ENCODE results near the gene ANKRD34A.

Gene ANKRD34A

DNA sequence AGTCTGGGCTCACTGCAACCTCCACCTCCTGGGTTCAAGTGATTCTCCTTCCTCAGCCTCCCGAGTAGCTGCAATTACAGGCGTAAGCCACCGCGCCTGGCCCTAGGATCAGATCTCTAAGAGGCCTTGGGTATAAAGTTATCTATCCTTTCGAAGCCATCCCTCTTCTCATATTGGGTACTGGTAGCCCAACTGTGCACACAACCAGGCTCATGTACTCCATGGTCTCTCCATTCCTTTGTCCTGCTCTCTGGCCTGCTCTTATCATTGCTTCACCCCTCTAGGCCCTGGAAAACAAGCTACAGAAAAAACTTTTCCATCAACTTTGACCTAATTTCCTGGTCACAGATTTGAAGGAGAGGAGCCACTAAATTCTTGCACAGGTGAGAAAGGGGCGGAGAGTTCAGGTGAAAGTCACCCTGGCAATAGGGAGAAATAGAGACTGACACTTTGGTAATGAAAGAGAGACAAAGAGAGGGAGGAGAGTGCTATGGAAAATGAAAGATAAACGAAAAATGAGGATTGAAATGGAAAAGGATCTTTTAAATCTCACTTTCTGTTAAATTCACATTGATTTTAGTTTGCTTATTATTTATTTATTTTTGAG lies 26.0 kb upstream of the ANKRD34A start:
- DNase-seq (ENCODE audit: low read depth), result no peak

DNA sequence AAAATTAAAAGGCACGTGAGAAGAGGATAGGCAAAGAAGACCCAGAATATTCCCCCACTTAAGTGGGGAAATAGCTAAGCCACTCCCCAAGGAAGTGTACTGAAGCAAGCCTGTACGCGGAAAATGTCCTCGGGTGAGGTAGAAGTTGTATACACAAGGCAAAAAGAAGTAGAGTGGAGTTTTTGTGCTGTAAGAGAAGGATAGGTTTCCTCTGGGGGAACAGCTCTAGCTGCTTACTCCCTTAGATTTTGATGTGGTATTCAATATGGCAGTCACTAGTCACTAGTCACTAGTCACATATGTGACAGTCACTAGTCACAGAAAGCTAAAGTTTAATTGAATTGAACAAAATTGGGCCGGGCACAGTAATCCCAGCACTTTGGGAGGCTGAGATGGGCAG lies 24.4 kb upstream of the ANKRD34A start:
- DNase-seq (ENCODE audit: low read depth), result no peak

DNA sequence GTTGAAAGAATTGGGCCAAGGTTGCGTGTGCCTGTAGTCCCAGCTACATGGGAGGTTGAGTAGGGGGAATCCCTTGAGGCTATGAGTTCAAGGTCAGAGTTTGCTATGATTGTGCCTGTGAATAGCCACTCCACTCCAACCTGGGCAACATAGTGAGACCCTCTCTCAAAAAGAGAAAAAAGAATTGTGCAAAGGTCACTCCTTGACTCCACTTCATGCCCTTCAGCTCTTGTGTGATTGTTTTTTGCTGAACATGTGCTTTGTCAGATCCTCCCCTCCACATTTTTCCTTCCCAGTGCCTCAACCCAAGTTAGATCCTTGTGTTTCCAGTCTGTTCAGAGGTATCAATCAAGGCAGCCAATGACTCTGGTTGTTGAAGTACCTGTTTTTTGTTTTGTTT lies 23.6 kb upstream of the ANKRD34A start:
- DNase-seq (ENCODE audit: low read depth), result no peak

DNA sequence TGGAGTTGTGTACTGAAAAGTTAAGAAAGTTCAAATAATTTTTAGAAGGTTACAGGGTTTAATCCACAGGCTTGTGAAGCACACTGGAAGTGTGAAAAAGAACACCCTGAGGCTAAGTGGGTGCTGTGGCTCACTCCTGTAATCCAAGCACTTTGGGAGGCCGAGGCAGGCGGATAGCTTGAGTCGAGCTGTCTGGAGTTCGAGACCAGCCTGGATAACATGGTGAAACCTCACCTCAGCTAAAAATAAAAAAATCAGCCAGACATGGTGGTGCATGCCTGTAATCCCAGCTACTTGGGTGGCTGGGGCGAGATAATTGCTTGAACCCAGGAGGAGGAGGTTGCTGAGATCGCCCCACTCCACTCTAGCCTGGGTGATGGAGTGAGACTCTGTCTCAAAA lies 22.2 kb upstream of the ANKRD34A start:
- DNase-seq (ENCODE audit: low read depth), result no peak

DNA sequence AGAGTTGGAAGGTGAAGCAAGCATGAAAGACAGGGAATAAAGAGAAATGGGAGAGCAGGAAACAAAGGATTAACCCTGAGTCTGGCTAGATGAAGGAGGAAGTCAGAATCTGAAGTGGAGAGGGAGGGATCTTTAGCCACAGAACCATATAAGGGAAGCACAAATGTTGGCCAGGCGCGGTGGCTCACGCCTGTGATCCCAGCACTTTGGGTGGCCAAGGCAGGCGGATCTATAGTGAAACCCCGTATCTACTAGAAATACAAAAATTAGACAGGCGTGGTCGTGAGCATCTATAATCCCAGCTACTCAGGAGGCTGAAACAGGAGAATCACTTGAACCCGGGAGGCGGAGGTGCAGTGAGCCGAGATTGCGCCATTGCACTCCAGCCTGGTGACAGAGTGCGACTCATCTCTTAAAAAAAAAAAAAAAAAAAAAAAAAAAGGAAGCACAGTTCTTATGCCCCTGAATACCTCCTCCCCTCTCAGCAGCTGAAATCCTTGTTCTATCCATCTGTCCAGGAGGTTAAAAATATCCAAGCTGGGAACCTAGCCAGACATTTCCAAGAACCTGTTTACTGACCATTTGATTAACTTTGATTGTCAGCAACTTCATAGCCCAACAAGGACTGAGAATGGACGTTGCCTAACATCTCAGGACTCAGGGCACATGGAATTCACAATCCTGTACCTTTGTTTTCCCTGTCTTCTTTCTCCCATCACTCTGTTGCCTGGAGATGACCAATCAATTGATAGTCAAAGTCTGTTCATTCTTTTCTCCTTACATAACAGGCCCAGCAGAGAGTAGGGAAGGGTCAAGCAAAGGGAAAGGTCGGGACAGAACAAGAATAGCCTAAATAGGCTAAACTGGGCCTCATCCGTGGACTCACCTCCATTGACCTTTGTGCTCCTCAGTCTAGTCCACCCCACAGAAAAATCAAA lies 21.4 kb upstream of the ANKRD34A start:
- DNase-seq (ENCODE audit: low read depth), result no peak

DNA sequence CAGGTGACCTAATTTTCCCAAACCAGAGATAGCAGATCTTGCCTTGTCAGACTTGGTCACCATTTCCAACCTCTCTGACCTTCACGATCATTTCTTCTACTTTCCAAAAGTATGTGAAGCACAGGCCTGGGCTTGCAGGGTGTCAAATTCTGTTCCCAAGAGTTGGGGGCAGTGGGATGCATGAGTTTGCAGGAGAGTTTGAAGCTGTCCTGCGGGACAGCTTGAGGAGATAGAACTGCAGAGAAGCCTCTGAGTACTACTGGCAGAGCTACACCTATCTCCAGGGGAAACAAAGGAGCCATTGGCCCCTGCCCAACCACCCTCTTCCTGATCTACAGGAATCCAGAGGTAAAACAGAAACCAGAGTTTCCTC lies 20.7 kb upstream of the ANKRD34A start:
- DNase-seq (ENCODE audit: low read depth), result no peak

DNA sequence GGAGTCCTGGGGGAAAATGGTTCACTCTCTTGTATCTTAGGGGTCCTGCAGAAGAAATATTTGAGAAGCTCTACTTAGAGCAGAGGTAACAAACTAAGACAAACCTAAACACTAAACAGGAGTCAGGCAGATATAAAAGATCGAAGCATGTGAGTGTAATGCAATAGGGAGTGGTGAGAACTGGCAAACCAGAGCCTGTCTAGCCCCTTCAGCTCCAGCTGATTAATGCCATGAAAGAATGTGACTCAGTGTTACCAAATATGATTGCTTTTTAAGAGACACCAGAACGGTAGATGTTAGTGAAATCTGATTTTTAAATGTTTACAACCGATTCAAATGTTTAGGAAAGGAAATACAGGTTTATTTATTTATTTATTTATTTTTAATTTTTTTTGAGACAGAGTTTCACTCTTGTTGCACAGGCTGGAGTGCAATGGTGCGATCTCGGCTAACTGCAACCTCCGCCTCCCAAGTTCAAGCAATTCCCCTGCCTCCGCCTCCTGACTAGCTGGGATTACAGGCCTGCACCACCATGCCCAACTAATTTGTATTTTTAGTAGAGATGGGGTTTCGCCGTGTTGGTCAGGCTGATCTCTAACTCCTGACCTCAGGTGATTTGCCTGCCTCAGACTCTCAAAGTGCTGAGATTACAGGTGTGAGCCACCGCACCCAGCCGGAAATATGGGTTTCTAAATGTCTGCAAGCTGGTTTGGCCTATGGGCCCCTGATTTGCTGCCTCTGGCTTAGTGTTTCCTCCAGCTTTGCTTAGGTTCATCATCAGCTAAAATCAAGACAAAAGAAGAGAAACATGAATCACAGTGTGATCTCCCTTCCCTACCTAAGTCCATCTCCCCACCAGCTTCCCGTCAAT lies 19.8 kb upstream of the ANKRD34A start:
- no peak for DNase-seq (ENCODE audit: low read depth)

DNA sequence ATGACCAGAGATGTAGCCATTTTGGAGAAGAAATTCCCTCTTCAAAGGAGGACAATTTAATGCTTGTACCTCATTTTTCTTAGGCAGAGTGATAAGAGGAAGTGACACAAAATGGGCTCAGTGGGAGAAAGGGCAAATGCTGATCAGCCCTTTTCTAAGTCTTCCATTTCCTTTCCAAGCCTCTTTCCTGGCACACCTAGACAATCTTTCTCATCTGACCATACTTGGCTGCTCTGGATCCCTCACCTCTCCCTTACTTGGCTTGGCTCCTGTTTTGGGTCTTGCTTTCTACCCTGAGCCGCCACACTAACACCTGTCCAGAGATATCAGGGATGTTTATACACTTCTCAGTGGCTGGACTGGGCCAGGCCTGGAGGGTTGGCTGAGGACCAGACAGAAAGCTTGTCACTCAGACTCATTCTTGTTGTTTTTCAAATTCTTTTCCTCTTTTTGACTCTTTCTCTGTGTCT lies 18.9 kb upstream of the ANKRD34A start:
- DNase-seq (ENCODE audit: low read depth), result no peak

DNA sequence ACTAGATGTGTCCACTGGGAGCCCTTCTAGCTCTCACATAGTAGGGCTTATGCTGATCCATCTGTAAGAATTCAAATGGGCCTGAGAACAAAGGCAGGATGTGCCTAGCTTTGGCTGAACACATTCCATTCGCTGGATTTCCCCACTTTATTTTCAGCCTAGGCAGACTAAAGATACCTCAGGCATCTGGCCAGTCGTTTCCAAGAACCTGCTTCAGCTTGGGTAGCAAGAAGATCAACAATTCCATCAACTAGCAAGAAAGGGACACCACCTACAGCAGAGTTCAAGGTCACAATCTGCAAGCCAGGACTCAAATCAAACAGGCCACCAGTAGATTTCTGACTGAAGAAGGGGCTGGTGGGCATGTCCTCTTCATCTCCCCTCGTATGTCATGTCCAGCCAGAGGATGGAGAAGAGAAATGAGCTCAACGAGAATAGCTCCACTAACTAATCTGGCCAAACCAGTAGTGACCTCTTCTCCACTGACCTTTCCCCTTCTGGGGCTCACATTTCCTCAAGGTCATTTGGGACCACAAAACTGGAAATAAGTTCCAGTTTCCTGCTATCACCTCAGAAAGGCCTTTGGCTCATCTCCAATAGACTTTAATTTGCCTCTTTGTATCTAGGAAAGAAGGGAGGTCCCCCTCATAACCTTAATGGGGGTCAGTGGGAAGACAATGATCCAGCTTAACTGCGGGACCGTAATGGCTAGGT lies 17.8 kb upstream of the ANKRD34A start:
- DNase-seq (ENCODE audit: low read depth), result no peak

DNA sequence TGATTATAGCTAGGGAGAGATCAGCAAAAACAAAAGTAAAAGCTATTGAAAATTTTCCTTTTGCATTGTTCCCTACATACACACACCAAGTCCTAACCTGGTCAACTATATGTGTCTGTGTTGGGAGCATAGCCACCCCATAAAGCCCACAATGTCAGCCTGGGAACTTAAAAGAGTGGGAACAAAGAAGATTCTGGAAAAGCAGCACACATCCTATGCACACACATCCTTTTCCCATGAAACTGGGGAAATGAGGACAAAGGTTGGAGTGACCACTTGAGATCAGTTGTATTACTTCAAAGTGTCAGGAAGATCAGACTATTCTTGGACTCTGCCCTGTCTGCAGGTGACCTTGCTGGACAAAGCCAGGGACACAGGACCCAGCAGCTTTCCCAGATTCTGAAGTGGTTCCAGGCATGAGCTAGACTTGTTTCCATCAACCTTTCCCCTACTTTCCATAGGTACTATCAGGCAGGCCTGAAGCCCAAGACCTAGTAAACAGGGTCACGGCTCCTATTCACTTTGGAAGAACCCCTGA lies 16.2 kb upstream of the ANKRD34A start:
- no peak for DNase-seq (ENCODE audit: low read depth)

DNA sequence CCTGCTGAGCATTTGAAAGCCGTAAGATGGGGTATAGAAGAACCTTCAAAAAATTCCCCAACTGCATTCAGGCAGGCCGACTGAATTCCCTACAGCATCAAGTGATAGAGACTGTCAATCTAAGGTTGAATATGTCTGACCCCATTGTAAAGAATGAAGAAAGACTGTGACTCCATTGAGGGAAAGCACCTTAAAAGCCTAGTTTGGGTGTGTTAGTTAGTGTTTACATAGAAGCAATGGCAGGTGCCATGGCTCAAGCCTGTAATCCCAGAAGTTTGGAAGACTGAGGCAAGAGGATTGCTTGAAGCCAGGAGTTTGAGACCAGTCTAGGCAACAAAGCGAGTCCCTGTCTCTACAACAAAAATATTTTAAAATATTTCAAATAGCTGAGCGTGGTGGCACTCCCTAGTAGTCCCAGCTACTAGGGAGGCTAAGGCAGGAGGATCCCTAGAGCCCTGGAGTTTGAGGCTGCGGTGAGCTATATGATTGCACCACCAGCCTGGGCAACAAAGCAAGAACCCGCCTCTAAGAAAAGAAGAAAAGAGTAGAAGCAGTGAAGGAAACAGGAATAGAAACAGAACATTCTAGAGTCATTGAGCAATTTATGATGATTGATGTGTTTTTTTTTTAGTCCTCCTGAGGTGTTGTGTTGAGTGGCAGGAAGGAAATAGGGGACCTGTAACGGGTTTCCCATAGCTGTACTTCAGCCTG lies 15.5 kb upstream of the ANKRD34A start:
- no peak for DNase-seq (ENCODE audit: low read depth)

DNA sequence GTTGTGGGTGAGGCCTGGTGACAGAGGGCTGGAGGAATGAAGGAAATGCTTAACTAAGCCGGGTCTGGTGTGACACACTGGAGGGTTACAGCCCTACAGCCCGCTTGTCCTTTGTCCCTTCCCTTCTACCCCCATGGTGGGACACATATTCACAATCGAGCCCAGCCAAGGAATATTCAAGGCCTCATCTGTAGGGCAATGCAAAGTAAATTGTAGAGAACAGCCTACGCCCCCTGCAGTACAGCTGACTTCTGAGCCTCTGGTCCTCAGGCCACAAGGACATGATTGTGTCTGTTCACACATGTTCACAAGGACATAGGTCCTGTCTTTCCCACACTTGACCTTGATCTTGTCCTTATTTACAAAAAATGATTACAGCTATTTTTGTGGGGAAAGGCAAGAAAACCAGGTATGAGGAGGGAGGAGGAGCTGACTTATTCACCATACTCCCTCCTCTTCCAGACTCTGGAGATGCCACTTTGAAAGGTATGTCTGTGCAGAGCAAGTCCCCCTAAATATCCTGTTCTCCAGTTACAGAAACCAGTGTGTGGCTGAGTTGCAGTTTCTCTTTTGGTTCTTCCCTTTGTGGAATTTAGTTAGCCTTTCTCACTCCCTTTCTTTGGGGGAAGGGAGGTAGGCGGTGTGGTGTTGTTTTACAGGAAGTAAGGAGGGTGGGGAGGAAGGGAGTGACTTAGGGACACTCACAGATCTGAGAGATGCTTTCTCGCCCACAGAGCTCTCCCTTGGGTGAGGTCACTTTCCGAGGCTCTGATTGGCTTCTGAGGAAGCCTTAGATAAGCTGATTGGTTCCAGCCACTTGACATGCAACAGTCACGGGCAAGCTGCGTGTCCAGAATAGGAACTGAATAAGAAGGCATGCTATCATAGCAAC lies 14.7 kb upstream of the ANKRD34A start:
- DNase-seq (ENCODE audit: low read depth), result peak; percentile 100

DNA sequence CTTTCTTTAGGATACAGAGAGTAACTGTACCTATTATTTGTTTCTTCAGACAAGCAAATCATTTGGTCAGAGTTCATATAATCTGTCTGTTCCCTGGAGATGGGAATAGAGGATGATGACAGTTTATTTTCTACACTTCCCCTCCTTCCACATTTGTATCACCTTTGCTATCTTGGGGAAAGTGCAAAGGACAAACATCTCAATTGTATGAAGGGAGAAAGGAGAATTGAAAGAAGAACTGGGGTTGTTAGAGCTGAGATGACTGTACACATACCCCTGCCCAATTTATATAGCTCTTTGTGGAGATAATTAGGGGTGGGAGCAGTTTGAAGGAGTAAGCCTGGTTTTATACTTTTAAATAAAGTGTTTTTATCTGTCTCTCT lies 14.1 kb upstream of the ANKRD34A start:
- no peak for DNase-seq (ENCODE audit: low read depth)

DNA sequence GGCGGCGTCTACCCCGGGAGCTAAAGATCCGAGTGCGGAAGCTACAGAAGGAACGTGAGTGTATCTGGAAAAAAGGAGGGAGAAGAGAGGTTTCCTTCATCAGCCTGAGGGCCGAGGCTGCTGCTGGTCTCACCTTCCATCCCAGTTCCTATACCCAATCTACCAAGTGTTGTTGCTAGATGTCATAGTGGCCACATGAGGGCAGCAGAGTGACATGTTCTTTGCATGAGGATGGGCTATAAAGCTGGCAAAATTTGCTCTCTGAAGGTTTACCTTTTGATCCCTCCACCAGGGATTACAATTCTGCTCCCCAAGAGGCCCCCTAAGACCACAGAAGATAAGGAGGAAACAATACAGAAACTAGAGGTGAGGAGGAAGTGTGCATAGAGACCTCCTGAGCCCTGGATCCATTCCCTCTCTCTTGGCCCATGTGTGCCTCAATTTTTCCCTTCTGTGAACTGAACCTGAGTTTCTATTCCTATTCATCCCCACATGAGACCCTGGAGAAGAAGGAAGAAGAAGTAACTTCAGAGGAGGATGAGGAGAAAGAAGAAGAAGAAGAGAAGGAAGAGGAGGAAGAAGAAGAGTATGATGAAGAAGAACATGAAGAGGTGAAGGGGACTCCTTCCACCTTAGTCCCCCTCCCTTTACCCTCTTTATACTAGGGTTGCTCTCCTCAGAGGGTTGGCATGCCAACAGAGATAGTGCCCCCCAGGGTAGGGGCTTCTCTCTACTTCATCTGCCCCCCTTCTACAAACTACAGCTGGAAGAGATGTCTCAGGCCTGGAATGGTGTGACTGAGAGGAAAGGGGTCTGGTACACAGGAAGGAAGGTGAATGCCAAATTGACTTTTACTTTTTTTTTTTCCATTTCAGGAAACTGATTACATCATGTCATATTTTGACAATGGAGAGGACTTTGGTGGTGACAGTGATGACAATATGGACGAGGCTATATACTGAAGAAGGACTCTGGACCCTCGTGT lies 13.4 kb upstream of the ANKRD34A start:
- DNase-seq (ENCODE audit: low read depth), result no peak

DNA sequence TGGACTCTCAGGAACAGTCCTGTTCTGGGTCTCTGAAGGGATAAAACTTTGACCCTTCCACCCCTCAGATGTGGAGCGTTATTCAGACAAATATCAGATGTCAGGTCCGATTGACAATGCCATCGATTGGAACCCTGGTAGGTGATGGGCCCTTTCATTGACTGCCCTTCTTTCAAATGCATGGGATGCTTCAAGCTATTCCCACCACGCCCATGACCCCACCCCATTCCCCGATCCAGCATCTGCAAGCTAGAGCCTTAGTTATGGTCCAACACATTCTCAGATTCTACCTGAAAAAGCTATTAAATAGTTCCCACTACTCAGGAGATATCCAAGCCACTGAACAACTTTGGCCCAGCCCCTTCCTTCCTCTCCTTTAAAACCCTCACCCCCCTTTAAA lies 12.6 kb upstream of the ANKRD34A start:
- DNase-seq (ENCODE audit: low read depth), result no peak

DNA sequence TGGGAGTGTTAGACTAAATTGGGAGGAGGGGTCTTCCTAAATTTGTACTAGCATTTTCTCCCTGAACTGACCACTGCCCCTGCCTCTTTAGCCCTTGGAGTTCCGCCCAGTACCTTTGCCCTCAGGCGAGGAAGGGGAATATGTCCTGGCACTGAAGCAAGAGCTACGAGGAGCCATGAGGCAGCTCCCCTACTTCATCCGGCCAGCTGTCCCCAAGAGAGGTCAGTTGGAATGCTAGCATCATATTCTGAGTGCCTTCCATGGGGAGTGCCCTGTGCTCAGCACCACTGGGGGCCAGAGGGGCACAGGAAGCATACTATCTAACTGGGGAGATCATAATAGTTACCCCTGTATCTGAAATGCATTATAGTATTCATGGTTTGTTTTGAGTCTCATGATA lies 10.8 kb upstream of the ANKRD34A start:
- DNase-seq (ENCODE audit: low read depth), result no peak

DNA sequence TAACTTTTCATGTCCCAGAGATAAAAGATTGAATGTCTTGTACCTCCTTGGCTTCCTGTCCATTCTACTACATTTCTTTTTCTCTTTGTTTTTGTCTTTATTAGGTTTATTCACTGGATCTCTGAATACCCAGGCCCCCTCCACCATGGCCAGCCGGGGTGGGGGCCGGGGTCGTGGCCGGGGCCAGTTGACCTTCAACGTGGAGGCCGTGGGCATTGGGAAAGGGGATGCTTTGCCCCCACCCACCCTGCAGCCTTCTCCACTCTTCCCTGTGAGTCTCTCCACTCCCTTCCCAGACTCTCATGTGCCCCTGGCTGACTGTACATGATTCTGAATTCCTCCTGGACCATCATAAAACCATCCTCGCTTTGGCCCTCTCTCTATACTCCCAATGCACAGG lies 10.3 kb upstream of the ANKRD34A start:
- no peak for DNase-seq (ENCODE audit: low read depth)

DNA sequence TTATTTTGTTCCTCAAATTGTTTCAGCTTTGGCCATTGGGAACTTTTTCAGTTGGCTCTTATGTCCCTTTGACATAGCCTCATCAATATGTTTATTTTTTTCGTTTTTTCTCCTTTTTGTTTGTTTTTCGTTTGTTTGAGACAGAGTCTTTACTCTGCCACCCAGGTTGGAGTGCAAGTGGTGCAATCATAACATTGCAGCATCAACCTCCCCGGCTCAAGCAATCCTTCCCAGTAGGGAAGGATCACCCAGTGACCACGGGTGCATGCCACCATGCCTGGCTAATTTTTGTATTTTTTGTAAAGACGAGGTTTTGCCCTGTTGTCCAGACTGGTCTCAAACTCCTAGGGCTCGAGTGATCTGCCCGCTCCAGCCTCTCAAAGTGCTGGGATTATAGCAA lies 8.2 kb upstream of the ANKRD34A start:
- DNase-seq (ENCODE audit: low read depth), result no peak

DNA sequence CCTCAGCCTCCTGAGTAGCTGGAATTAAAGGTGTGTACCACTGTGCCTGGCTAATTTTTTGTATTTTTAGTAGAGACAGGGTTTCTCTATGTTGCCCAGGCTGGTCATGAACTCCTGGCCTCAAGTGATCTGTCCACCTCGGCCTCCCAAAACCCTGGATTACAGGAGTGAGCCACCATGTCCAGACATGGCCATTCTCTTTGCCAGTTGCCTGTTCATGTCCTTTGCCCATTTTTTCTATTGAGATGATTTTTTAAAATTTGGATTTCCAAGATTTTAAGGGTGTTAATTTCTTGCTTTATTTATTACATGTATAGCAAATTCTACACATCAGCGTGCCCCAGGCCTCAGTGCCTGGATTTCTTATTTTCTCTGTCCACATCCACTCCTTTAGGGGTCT lies 2.9 kb upstream of the ANKRD34A start:
- no peak for DNase-seq (ENCODE audit: low read depth)

All from GM04503 (cell line).